ENCODE measurements around the gene ADSL.

ADSL gene

GRCh38 chr22:40326905-40327735 lies 19.2 kb upstream of the ADSL start:
- Histone ChIP-seq H3K27ac (no peak overlapping the region), H3K4me3 (no peak overlapping the region)
- TF ChIP-seq, protein P1, sequence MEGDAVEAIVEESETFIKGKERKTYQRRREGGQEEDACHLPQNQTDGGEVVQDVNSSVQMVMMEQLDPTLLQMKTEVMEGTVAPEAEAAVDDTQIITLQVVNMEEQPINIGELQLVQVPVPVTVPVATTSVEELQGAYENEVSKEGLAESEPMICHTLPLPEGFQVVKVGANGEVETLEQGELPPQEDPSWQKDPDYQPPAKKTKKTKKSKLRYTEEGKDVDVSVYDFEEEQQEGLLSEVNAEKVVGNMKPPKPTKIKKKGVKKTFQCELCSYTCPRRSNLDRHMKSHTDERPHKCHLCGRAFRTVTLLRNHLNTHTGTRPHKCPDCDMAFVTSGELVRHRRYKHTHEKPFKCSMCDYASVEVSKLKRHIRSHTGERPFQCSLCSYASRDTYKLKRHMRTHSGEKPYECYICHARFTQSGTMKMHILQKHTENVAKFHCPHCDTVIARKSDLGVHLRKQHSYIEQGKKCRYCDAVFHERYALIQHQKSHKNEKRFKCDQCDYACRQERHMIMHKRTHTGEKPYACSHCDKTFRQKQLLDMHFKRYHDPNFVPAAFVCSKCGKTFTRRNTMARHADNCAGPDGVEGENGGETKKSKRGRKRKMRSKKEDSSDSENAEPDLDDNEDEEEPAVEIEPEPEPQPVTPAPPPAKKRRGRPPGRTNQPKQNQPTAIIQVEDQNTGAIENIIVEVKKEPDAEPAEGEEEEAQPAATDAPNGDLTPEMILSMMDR (IDR thresholded peaks at IDR 0.05) = no peak
- no peak for DNase-seq (ENCODE audit: low spot score)

DNA sequence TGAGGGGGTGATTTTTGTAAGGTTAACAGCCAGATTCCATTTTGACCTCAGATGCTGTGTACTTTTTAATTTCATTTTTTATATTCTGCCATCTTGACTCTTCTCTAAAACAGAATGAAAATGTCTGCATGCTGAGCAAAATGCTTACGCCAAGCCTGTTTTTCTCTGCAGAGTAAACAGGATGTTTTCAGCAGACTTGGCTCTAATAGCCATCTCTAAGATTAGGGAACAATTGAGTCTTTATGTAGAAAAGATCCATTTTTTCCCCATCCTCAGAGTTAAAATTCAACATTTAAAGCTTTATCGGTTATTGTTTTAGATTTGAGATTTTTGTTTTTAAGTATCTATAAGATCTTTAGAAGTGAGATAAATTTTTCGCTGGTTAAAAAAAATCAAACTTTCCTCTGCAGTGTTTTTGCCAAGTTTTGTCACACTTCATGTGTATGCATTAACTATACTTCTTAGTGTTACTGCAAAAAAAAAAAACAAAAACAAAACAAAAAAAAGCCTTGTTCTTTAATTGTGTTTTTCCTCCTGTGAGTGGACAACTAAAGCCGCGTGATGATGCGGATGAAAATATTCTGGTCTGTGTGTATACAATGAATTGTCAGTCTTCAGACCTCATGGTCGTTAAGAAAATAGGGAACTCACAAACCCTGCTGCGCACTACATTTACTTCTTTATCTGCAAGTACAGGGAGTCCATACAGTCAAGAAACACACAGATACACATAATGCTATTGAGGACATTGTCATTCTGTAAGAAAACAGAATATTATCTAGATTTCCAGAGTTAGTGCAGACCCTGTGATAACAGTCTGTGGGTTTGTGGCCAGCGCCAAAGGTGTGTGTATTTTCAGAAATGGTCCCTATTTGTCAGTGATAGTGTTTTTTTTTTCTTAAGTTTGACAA lies 17.5 kb upstream of the ADSL start:
- Histone ChIP-seq H3K4me3 (no peak overlapping the region), H3K27ac (no peak overlapping the region)
- DNase-seq (ENCODE audit: low spot score) = no peak
- TF ChIP-seq, protein P1 (IDR thresholded peaks at IDR 0.05) = no peak

DNA sequence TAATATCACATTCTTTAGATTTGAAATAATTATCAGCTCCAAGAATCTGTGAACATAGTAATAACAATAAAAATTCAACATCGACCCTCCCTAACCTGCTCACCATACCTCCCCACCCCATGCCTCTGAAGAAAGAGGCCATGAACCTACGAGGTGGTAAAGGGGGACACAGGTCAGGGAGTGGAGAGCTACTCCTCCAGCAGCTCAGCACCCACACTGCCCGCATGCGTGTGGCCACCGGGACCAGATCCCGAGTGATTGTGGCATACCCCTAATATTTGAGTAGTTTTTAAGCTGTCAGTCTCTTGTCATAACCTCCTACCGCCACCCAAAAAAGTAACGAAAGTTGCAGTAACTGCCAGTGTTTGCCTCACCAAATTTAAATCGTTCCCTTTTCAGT lies 16.8 kb upstream of the ADSL start:
- no peak overlapping the region for H3K27ac ChIP-seq
- DNase-seq (ENCODE audit: low spot score) = no peak
- TF ChIP-seq, protein P1 (IDR thresholded peaks at IDR 0.05) = no peak
- H3K4me3 ChIP-seq = no peak overlapping the region

- no peak overlapping the region for H3K4me3 ChIP-seq
Measured at GRCh38 chr22:40330086-40330485, 16.2 kb upstream of the ADSL start.

GRCh38 chr22:40330615-40331014 lies 15.7 kb upstream of the ADSL start:
- H3K4me3 ChIP-seq = no peak overlapping the region
- no peak overlapping the region for H3K27ac ChIP-seq
- no peak for DNase-seq (ENCODE audit: low spot score)
- TF ChIP-seq, protein P1 (IDR thresholded peaks at IDR 0.05) = no peak

More at GRCh38 chr22:40330086-40330485, 16.2 kb upstream of the ADSL start:
- H3K27ac ChIP-seq = no peak overlapping the region
- TF ChIP-seq, protein P1 (IDR thresholded peaks at IDR 0.05) = no peak
- no peak for DNase-seq (ENCODE audit: low spot score)

GRCh38 chr22:40331706-40332105 lies 14.6 kb upstream of the ADSL start:
- no peak overlapping the region for H3K27ac ChIP-seq
- DNase-seq (ENCODE audit: low spot score) = no peak
- no peak overlapping the region for H3K4me3 ChIP-seq
- TF ChIP-seq, protein P1 (IDR thresholded peaks at IDR 0.05) = no peak

Data from coronary artery (tissue), 2 donors.